OCI-LY3 (cell line): ENCODE measurements around the gene FOXO1.

Source experiments
- H2AFZ ChIP-seq: fragments of 200-600, 300-600 bp; shearing (Covaris generic); 2 replicates; pipeline ENCODE4 v1.6.0; 2014; ENCODE audit warnings: antibody characterized with exemption, low read depth, low read length
- H3K27ac ChIP-seq: fragments of 200-600, 300-600 bp; sonication (generic); 2 replicates; pipeline ENCODE4 v1.5.1; 2014; ENCODE audit warnings: mild to moderate bottlenecking, low read length, moderate library complexity, mixed read lengths
- H3K27me3 ChIP-seq: fragments of 200-600, 300-600 bp; sonication (generic); 2 replicates; pipeline ENCODE4 v1.6.1; 2014; ENCODE audit warnings: low read depth, low read length, mixed read lengths
- H3K36me3 ChIP-seq: fragments of 200-600, 300-600 bp; sonication (generic); replicated peaks from 2 replicates; pipeline ENCODE3; 2014; ENCODE audit warnings: low read depth, low read length, mixed read lengths
- H3K4me1 ChIP-seq: fragments of 300-600, 200-600 bp; sonication (generic); 2 replicates; pipeline ENCODE4 v1.6.1; 2014; ENCODE audit warnings: low read length, mixed read lengths
- H3K4me2 ChIP-seq: fragments of 200-600, 300-600 bp; sonication (generic); 2 replicates; pipeline ENCODE4 v1.6.1; 2014; ENCODE audit warnings: low read length, mixed read lengths
- H3K4me3 ChIP-seq: fragments of 300-600, 200-600 bp; sonication (generic); 2 replicates; pipeline ENCODE4 v1.5.1; 2014; ENCODE audit warnings: antibody characterized with exemption, mild to moderate bottlenecking, low read length, moderate library complexity
- H3K79me2 ChIP-seq: fragments of 300-600, 200-600 bp; shearing (Covaris generic); 2 replicates; pipeline ENCODE4 v1.6.1; 2014; ENCODE audit warnings: mild to moderate bottlenecking, low read length, mixed read lengths
- H3K9ac ChIP-seq: fragments of 300-600, 200-600 bp; shearing (Covaris generic); 2 replicates; pipeline ENCODE4 v1.6.0; 2014; ENCODE audit warnings: mild to moderate bottlenecking, low read length, moderate library complexity
- H3K9me3 ChIP-seq: fragments of 200-600, 300-600 bp; shearing (Covaris generic); 2 replicates; pipeline ENCODE4 v1.6.1; 2014; ENCODE audit warnings: low read length, mixed read lengths; ENCODE audit not compliant: insufficient read depth
- H4K20me1 ChIP-seq: fragments of 200-600, 300-600 bp; sonication (generic); 2 replicates; pipeline ENCODE4 v1.6.1; 2016; ENCODE audit warnings: low read length, mixed read lengths; ENCODE audit not compliant: insufficient read depth
- EZH2phosphoT487 ChIP-seq: fragments of 200-600 bp; shearing (Covaris generic); IDR thresholded peaks from 2 replicates; pipeline ENCODE4 v1.6.1; 2018; ENCODE audit warnings: antibody characterized with exemption, mixed run types, low read depth
- TF ChIP-seq, protein P1 (sequence below): fragments of 200-600, 300-600 bp; sonication (generic); IDR thresholded peaks from 2 replicates; pipeline ENCODE4 v1.5.1; 2014; ENCODE audit warnings: antibody characterized with exemption, low read length, low read depth

The FOXO1 gene

DNA sequence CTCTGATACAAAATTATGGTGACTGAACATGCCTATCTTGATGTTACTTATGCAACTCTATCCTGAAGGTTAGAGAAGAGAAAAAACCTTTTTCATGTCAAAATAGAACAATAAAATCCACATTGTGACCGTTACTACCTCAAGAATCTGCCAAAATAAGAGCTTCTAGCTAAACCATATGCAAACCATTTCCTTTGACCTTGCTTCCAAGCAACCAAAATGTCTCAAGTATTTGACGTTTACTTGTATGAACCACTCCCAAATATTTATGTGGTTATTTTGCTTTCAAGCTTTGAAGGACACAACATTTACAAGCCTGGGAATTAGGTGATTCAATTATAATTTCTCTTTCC, 13.9 kb downstream of the FOXO1 start:
- H3K79me2 ChIP-seq: peaks cover 98% of the 10 kb centered on the region
- H3K9me3 ChIP-seq: no peaks in the 10 kb centered on the region; the same call in 1 of the 2 replicates
- TF ChIP-seq EZH2phosphoT487: no peak
- no peak overlapping the region for H3K9ac ChIP-seq
- H2AFZ ChIP-seq: no peak overlapping the region
- peak overlapping the region; percentile 71 for H3K4me2 ChIP-seq
- H4K20me1 ChIP-seq: peaks cover 58% of the 10 kb centered on the region
- H3K4me3 ChIP-seq: peak overlapping the region; percentile 47
- peaks cover 31% of the 10 kb centered on the region for H3K4me1 ChIP-seq
- no peaks in the 10 kb centered on the region for H3K27me3 ChIP-seq
- H3K36me3 ChIP-seq: no peaks in the 10 kb centered on the region
- H3K27ac ChIP-seq: no peak overlapping the region

DNA sequence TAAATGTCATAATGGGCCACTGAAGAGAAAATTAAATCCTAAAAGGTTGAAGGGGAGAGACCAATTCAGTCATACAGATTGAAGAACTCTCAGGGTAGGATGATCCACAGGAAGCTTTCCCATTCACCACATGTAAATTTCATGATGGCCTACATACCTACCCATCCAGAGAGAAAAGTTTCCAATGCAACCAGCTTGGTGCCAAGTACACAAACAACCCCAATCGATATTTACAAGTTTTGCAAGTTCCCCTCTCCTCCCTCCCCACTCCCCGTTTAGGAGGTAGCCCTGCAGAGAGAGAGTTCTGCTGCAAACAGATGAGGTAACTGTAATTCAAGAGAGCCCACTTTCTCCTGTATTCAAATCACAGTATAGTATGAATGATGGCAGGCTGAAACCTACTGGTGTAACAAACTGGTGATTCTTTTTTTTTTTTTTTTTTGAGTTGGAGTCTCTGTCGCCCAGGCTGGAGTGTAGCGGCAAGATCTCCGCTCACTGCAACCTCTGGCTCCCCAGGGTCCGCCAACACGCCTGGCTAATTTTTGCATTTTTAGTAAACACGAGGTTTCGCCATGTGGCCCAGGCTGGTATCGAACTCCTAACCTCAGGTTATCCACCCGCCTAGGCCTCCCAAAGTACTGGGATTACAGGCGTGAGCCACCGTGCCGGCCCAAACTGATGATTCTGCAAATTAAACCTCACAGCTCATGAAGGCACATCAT, 14.4 kb downstream of the FOXO1 start:
- H3K36me3 ChIP-seq: no peaks in the 10 kb centered on the region
- H3K4me1 ChIP-seq: peaks cover 31% of the 10 kb centered on the region
- no peak overlapping the region for H3K9ac ChIP-seq
- peaks cover 98% of the 10 kb centered on the region for H3K79me2 ChIP-seq
- TF ChIP-seq, protein P1, sequence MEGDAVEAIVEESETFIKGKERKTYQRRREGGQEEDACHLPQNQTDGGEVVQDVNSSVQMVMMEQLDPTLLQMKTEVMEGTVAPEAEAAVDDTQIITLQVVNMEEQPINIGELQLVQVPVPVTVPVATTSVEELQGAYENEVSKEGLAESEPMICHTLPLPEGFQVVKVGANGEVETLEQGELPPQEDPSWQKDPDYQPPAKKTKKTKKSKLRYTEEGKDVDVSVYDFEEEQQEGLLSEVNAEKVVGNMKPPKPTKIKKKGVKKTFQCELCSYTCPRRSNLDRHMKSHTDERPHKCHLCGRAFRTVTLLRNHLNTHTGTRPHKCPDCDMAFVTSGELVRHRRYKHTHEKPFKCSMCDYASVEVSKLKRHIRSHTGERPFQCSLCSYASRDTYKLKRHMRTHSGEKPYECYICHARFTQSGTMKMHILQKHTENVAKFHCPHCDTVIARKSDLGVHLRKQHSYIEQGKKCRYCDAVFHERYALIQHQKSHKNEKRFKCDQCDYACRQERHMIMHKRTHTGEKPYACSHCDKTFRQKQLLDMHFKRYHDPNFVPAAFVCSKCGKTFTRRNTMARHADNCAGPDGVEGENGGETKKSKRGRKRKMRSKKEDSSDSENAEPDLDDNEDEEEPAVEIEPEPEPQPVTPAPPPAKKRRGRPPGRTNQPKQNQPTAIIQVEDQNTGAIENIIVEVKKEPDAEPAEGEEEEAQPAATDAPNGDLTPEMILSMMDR: no peak
- TF ChIP-seq EZH2phosphoT487: no peak
- peak overlapping the region; percentile 47 for H3K4me3 ChIP-seq
- H4K20me1 ChIP-seq: peaks cover 63% of the 10 kb centered on the region
- peak overlapping the region; percentile 71 for H3K4me2 ChIP-seq
- no peak overlapping the region for H2AFZ ChIP-seq
- H3K9me3 ChIP-seq: no peaks in the 10 kb centered on the region; the same call in 1 of the 2 replicates
- H3K27me3 ChIP-seq: no peaks in the 10 kb centered on the region
- H3K27ac ChIP-seq: no peak overlapping the region

DNA sequence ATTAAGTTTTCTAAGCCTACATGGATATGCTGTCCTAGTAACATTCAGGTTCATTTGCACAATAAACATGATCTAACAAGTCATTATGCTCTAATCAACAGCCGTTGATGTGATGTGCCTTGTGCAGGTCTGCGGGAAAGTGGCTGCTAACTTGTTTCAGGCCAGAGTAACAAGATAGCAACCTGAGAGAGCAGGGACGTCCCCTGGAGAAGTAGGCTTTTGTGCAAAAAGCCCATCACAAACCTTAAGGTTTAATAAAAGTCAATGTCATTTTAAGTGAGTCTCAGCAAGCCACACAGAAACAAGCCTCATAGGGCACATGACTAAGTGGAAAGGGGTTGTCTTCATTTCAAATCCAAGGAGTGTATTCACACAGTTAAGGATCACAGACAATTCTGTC, 17.6 kb downstream of the FOXO1 start:
- Histone ChIP-seq H3K9me3 (no peaks in the 10 kb centered on the region; the same call in 1 of the 2 replicates), H3K9ac (no peak overlapping the region), H3K36me3 (no peaks in the 10 kb centered on the region), H3K27ac (no peak overlapping the region), H3K4me3 (no peak overlapping the region), H4K20me1 (peaks cover 78% of the 10 kb centered on the region), H2AFZ (no peak overlapping the region), H3K4me1 (peaks cover 28% of the 10 kb centered on the region), H3K4me2 (no peak overlapping the region), H3K27me3 (no peaks in the 10 kb centered on the region), H3K79me2 (peaks cover 99% of the 10 kb centered on the region)
- TF ChIP-seq, protein P1: no peak
- no peak for TF ChIP-seq EZH2phosphoT487

DNA sequence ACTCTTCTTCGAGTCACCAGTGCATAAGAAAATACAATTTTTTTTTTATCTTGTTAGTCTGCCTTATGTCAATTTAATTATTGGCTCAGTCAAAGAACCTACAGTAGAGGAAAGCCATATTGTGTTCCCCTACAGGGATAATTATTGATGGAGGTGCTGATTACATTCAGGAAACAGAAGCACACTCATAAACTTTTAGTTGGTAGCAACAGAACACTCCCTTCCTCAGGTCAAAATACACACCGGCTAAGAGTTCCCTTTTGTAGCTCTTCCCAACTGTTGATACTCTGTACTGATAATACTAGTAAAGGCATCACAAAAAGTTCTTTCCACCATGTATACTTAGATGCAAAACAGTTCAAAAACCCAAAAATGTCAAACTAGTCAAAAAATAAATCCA, 18.4 kb downstream of the FOXO1 start:
- peaks cover 98% of the 10 kb centered on the region for H3K79me2 ChIP-seq
- H3K27me3 ChIP-seq: no peaks in the 10 kb centered on the region
- TF ChIP-seq, protein P1: no peak
- TF ChIP-seq EZH2phosphoT487: no peak
- peaks cover 20% of the 10 kb centered on the region for H3K4me1 ChIP-seq
- peaks cover 76% of the 10 kb centered on the region for H4K20me1 ChIP-seq
- no peaks in the 10 kb centered on the region for H3K36me3 ChIP-seq
- H3K4me2 ChIP-seq: no peak overlapping the region
- H2AFZ ChIP-seq: no peak overlapping the region
- H3K4me3 ChIP-seq: no peak overlapping the region
- H3K9ac ChIP-seq: no peak overlapping the region
- no peak overlapping the region for H3K27ac ChIP-seq
- H3K9me3 ChIP-seq: no peaks in the 10 kb centered on the region; the same call in 1 of the 2 replicates
